A673 (cell line): ENCODE data around the gene MACC1. TPM values are rescaled to one million over a fixed set of nuclear protein-coding genes. Genes with fewer than 3 reads are reported as not detected.

Experiments used
- BruUV-seq: library from RNA; stranded (reverse); fragments of 400-500 nt; replicated peaks from 2 replicates; lab custom pipeline; 2021; lab: Mats Ljungman, UMichigan
- CTCF ChIA-PET: fragments of 300-600 bp; sonication (Branson Sonifier 250); formaldehyde crosslinking; loops from one replicate; lab custom pipeline; 2022; ENCODE audit warnings: antibody characterized with exemption; lab: Charles Lee
- POLR2A ChIA-PET: fragments of 300-600 bp; sonication (Branson Sonifier 250); formaldehyde crosslinking; loops from one replicate; lab custom pipeline; 2022; ENCODE audit warnings: antibody characterized with exemption; ENCODE audit not compliant: low non-redundant PET; lab: Charles Lee
- DNase-seq: peaks from one replicate; pipeline ENCODE4 v3.0.0-alpha.2; 2015; ENCODE audit warnings: low spot score
- H3K27ac ChIP-seq: fragments of 200-600 bp; sonication (generic); 2 replicates; pipeline ENCODE4 v1.5.1; 2016; ENCODE audit warnings: mixed run types, low read depth, mild to moderate bottlenecking, mixed read lengths, antibody characterized with exemption, low read length; ENCODE audit not compliant: poor library complexity, severe bottlenecking
- H3K27me3 ChIP-seq: fragments of 200-600 bp; sonication (generic); replicated peaks from 2 replicates; pipeline ENCODE4 v1.6.1; 2017; ENCODE audit warnings: mixed run types, low read depth, mild to moderate bottlenecking, mixed read lengths, antibody characterized with exemption, low read length; ENCODE audit not compliant: insufficient read depth, poor library complexity
- H3K36me3 ChIP-seq: fragments of 200-600 bp; sonication (generic); 2 replicates; pipeline ENCODE4 v1.6.1; 2016; ENCODE audit warnings: mixed run types, mild to moderate bottlenecking, mixed read lengths, antibody characterized with exemption, low read length; ENCODE audit not compliant: insufficient read depth, poor library complexity, severe bottlenecking
- H3K4me1 ChIP-seq: fragments of 200-600 bp; sonication (generic); 2 replicates; pipeline ENCODE4 v1.6.1; 2017; ENCODE audit warnings: mixed run types, mild to moderate bottlenecking, mixed read lengths, antibody characterized with exemption, low read length; ENCODE audit not compliant: insufficient read depth, poor library complexity, severe bottlenecking
- H3K4me3 ChIP-seq: fragments of 200-600 bp; sonication (generic); 2 replicates; pipeline ENCODE4 v1.5.1; 2016; ENCODE audit warnings: low read depth, mixed run types, mild to moderate bottlenecking, mixed read lengths, low read length; ENCODE audit not compliant: poor library complexity, severe bottlenecking
- H3K9me3 ChIP-seq: fragments of 200-600 bp; sonication (generic); 2 replicates; pipeline ENCODE4 v1.6.1; 2016; ENCODE audit warnings: mixed run types, low read depth, mild to moderate bottlenecking, mixed read lengths, antibody characterized with exemption, low read length; ENCODE audit not compliant: poor library complexity, severe bottlenecking
- CTCF ChIP-seq: fragments of 300-800, 200-600 bp; sonication (generic); conservative IDR thresholded peaks from 2 replicates; pipeline ENCODE4 v1.5.1; 2017; ENCODE audit warnings: low read depth, mild to moderate bottlenecking, antibody characterized with exemption, low read length, moderate library complexity, mixed read lengths
- EZH2 ChIP-seq: fragments of 200-600 bp; sonication (generic); IDR thresholded peaks from 2 replicates; pipeline ENCODE4 v1.6.1; 2017; ENCODE audit warnings: borderline replicate concordance, low read depth, mild to moderate bottlenecking, mixed read lengths, antibody characterized with exemption, low read length; ENCODE audit not compliant: poor library complexity, severe bottlenecking
- intact Hi-C: fragments of 100-400 bp; cut with micrococcal nuclease; formaldehyde crosslinking; loops from one replicate; pipeline ENCODE4 v1.10.0; 2022; ENCODE audit not compliant: unreplicated experiment
- total RNA-seq: library from RNA; stranded (reverse); gene quantifications from 2 replicates; pipeline ENCODE4 v1.2.3, GENCODE V29; 2021

MACC1 gene
- total RNA-seq, 1 experiment from 2014 or later = not detected

DNA sequence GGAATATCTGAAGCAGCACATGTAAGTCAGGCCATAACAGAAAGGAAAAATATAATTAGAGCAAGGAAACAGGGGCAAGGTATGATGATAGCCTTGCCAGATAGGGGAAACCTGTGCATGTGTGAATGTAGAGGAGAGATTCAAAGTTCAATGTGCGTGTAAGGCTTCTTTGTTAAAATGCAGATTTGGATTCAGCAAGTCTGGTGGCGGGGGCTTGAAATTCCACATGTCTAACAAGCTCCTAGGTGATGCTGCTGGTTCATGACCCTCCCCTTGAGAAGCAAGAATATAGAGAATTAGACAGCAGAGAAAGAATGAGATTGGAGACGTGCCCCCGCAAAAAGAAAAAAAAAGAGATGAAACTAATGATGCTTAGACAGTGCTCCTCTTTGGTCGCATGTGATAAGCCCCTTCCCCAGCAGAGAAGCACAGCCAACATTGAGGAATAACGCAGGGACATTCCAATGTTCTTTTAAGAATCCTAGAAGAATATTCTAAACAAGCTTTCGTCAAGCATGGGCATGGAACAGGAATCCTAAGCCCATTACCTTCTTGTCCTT is 21.1 kb upstream of the MACC1 start:
- no peaks in the 10 kb centered on the region for H3K27me3 ChIP-seq
- ChIA-PET CTCF (no interaction called here), POLR2A (no interaction called here)
- H3K4me1 ChIP-seq = peaks cover 11% of the 10 kb centered on the region
- no peak for DNase-seq
- no TSS peak for BruUV-seq
- H3K27ac ChIP-seq = no peak overlapping the region
- H3K36me3 ChIP-seq = no peaks in the 10 kb centered on the region
- TF ChIP-seq CTCF (no peak), EZH2 (no peak)
- H3K9me3 ChIP-seq = no peaks in the 10 kb centered on the region
- no peak overlapping the region for H3K4me3 ChIP-seq
- intact Hi-C loops = no loop called here

GRCh38 chr7:20237464-20238193 is 20.4 kb upstream of the MACC1 start:
- POLR2A ChIA-PET = no interaction called here
- no TSS peak for BruUV-seq
- intact Hi-C loops = no loop called here

GRCh38 chr7:20236790-20237189 is 19.6 kb upstream of the MACC1 start:
- Histone ChIP-seq H3K9me3 (no peaks in the 10 kb centered on the region), H3K36me3 (no peaks in the 10 kb centered on the region), H3K4me1 (peaks cover 10% of the 10 kb centered on the region), H3K27me3 (no peaks in the 10 kb centered on the region), H3K27ac (no peak overlapping the region), H3K4me3 (no peak overlapping the region)
- no peak for DNase-seq
- no TSS peak for BruUV-seq
- TF ChIP-seq CTCF (no peak), EZH2 (no peak)
- ChIA-PET POLR2A (no interaction called here), CTCF (no interaction called here)
- intact Hi-C loops = no loop called here

More at GRCh38 chr7:20237464-20238193, 20.4 kb upstream of the MACC1 start:
- Histone ChIP-seq H3K9me3 (no peaks in the 10 kb centered on the region), H3K4me1 (peaks cover 11% of the 10 kb centered on the region), H3K27me3 (no peaks in the 10 kb centered on the region), H3K4me3 (no peak overlapping the region), H3K27ac (no peak overlapping the region), H3K36me3 (no peaks in the 10 kb centered on the region)
- TF ChIP-seq CTCF = no peak
- TF ChIP-seq EZH2 = no peak
- DNase-seq = no peak
- CTCF ChIA-PET = no interaction called here
